HG03520 (cell line): ENCODE measurements around the gene DLGAP4.

Experiments
- ATAC-seq: cut with Tn5 transposase; IDR thresholded peaks from one replicate; pipeline ENCODE4 v1.9.1; 2021; ENCODE audit warnings: mild to moderate bottlenecking, moderate library complexity; ENCODE audit not compliant: unreplicated experiment

Gene DLGAP4, protein sequence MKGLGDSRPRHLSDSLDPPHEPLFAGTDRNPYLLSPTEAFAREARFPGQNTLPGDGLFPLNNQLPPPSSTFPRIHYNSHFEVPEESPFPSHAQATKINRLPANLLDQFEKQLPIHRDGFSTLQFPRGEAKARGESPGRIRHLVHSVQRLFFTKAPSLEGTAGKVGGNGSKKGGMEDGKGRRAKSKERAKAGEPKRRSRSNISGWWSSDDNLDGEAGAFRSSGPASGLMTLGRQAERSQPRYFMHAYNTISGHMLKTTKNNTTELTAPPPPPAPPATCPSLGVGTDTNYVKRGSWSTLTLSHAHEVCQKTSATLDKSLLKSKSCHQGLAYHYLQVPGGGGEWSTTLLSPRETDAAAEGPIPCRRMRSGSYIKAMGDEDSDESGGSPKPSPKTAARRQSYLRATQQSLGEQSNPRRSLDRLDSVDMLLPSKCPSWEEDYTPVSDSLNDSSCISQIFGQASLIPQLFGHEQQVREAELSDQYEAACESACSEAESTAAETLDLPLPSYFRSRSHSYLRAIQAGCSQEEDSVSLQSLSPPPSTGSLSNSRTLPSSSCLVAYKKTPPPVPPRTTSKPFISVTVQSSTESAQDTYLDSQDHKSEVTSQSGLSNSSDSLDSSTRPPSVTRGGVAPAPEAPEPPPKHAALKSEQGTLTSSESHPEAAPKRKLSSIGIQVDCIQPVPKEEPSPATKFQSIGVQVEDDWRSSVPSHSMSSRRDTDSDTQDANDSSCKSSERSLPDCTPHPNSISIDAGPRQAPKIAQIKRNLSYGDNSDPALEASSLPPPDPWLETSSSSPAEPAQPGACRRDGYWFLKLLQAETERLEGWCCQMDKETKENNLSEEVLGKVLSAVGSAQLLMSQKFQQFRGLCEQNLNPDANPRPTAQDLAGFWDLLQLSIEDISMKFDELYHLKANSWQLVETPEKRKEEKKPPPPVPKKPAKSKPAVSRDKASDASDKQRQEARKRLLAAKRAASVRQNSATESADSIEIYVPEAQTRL

DNA sequence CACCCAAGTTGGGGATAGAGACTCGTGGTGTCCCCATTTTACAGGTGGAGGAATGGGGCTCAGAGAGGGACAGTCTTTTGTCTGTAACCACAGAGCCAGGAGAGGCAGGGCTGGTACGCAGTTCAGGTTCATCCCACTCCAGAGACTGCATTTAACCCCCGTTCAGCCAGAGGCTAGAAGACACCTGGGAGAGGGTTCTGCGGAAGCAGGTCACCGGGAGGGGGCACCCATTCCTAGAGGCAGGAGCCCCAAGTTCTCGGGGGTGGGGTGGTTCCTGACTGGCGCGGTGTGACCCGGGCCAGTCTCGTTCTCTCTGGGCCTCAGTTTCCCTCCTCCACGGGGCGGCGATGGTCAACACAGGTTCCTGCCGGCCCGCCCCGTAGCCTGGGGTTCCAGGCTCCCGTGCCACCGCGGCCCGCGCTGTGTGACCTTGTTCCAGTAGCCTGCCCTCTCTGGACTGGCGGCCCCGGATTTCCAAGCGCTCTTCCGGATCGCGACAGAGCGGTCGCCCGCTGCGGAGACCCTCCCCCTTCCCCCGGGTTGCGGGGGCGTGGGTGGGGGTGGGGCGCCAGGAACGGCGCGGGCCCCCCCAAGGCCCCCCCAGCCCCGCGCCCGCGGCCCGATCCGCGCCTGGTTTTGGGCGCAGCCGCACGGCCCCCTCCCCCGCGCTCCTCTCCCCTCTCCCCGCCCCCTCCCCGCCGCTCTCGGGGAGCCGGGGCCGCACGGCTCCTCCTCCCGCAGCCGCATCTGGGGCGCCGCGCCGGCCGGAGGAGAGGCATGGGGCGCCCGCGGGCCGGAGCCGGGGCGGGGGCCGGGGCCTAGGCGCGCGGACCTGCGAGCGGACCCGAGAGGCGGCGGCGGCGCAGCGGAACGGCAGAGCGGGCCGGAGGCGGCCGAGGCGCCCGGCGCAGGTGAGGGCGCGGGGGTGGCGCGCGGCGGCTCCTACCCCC lies at the start of gene DLGAP4:
Gene DLGAP4, plus strand, starts transcription at position 738 of the 950 bp plus-strand sequence. CDS start 125,379 bp downstream, outside the sequence.
- no peak for ATAC-seq

DNA sequence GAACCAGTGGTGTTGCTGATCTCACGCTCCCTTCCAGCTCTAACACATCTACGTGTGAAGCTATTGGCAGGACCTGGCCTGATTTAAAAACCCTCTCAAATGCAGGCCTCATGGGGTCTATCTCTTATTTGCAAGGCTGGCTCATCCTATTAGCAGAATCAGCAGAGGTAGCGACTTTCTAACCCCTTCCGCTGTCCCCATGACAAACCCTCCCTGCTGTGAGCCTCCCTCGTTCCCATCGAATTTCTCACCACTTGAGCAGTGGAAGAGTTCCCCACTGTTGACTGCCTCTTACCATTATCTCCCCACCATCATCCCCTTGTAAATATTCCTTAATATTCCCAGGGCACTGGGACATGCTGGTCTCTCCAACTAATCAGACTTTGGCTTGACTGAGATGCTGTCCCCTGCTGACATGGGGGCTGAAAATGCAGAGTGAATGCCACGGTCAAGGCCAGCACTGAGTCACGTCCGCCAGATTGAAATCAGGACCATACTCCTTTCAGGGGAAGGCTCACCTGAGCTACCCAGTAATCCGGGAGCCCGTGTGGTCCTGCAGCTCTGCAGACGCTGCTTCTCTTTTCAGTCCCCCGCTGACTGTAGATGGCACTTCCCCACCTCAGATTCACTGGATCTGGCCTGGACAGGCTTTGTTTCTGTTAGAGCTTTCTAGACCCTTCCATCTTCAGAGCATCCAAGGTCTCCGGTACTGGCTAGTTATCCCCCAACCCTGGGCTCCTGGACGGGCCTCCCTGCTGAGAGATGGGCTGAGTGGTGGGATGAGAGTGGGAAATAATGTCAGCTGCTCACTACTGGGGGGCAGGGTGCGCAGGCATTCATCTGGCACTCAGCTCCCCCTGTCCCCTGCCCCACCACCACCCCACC lies 46.7 kb upstream of the DLGAP4 start:
- ATAC-seq, result no peak

DNA sequence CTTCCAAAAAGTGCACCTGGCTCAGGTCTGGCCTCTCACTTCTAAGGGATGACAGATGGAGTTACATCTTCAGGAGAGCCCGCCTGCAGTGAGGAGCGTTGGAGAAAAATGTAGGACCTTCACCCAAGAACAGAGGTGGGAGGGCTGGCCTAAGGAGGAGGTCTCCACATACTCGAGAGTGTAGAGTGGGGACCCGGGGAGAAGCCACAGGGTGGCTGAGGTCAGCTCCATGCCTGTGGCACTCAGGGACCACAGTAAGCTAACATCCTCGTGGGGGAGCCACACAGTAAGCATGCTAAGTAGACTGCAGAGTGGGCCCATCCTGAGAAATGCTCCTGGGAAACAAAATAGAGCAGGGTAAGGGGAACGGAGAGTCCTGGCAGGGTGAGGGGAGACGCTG lies 45.8 kb upstream of the DLGAP4 start:
- ATAC-seq, result no peak

DNA sequence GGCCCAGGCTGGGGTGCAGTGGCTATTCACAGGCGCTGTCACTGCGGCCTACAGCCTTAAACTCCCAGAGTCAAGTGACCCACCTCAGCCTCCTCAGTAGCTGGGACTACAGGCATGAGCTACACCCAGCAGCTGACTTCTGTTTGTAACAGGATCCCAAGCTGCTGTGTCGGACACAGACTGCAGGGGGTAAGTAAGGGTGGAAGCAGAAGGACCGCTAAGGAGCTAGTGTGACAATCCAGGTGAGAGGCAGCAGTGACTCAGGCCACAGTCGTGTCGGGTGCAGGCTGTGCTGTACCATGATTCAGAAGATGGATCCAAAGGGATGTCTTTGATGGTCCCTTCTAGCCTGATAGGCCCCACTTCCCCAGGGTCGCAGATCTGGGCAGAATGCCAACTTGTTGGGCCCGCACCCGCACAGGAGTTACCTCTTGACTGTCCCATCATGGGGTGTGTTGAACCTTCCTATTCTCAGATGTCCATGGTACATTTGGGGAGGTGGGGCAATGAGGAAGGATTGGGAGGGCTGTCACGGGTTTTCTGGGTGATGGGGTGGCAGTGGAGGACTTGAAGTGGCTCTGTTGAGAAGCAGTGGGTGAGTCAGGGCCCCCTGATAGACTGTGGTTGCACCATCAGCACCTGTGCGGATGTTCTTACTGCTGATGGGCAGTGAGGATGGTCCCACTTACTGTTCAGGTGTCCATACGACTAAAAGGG lies 44.6 kb upstream of the DLGAP4 start:
- ATAC-seq, result no peak

DNA sequence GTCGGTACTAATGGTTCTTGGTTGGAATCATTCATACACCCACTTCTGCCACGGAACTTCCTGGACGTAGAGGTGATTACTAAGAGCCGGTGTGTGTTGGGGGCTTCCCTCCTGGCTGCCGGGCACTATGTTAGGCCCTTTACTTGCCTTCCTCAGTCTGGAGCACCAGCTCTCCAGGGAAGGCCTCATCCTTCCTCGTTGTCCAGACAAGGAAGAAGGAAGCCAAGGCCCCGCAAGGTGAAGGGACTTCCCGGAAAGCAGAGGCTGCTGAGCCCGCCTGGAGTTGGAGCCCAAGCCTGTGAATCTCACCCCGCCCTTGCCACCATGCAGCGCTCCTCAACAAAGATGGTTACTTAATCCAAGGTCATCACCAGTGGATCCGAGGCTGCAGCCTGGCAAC lies 43.7 kb upstream of the DLGAP4 start:
- no peak for ATAC-seq

DNA sequence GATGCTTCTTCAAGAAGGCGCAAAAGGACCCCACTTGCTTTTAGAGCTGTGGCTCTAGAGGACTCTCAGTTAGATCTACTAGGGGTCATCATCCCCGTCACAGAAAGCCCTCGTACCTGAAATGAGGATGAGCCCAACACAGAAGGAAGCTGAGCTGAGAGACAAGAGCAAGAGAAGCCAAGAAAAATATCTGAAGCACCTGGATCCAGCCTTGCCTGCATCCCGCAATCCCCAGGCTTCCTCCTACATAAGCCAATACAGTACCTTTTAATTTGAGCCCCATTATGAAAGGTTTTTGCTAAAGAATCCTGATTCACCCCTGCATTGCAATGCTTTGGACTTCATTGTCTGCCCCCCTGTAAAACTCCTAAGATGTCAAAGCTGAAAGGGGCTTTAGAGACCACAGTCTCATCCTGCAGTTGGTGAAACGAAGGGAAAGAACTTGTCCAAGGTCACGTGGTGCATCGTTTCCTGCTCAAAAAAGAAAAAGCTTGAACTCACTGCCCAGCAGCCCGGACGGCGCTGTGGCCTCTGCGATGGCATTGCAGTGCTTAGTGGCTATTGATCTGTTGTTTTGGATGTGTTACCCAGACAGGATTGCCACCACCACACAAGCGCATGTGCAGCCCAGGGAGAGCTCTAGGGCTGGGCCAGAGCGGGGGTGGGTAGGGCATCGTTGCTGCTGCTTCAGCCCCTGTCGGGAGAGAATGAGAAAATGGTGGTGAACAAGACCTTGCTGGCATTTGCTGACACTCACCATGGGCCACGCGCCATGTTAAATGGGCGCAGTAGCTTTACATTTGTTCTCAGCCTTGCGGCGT lies 41.5 kb upstream of the DLGAP4 start:
- ATAC-seq, result no peak

DNA sequence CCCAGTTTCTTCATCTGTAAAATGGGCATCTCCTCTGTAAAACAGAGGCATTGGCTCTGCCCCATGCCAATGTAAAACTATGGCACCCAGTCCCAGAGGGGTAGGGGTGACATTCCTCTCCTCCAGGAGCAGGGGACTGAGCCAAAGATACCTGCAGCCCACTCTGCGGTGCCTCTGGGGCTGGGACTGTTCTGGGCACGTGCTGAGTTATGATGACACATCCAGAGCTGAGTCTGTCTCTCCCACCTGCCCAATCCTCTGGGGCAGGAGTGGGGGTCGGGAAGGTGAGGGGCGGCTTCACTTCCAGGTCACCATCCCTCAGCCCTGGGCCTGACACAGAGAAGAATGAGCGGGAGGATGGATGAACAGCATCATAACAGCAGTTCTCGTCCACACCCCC lies 40.0 kb upstream of the DLGAP4 start:
- no peak for ATAC-seq

DNA sequence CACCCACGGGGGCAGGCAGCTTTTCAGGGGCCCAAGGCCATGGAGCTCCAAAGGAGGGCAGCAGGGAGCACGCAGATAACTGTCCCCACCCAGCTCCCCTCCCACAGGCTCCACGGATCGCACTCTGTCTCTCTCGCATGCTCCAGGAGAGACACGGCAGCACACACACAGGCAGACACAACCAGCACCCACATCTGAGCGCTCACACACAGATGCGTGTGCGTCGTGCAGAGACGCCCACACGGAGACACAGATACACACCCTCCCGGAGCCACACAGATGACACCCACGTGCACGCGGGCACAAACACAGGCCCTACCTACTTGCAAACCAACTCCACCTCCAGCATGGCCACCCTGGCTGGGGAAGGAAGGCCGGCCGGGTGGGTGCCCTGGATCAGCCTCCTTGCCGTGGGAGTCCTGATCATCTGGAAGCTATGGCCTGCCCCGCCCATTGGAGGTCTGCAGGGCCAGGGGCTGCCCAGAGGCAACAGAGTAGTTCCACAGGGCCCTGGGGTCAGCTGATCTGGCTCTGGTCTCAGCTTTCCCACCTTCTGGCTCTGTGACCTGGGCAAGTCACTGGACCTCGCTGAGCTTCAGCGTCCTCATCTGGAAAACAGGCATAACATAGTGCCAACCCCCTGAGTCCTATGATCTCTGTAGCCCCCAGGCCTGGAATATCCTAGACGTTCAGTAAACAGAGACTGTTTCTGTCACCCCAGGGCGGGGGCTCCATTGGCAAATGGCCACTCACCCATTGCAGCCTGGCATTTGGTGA lies 38.3 kb upstream of the DLGAP4 start:
- ATAC-seq, result no peak

DNA sequence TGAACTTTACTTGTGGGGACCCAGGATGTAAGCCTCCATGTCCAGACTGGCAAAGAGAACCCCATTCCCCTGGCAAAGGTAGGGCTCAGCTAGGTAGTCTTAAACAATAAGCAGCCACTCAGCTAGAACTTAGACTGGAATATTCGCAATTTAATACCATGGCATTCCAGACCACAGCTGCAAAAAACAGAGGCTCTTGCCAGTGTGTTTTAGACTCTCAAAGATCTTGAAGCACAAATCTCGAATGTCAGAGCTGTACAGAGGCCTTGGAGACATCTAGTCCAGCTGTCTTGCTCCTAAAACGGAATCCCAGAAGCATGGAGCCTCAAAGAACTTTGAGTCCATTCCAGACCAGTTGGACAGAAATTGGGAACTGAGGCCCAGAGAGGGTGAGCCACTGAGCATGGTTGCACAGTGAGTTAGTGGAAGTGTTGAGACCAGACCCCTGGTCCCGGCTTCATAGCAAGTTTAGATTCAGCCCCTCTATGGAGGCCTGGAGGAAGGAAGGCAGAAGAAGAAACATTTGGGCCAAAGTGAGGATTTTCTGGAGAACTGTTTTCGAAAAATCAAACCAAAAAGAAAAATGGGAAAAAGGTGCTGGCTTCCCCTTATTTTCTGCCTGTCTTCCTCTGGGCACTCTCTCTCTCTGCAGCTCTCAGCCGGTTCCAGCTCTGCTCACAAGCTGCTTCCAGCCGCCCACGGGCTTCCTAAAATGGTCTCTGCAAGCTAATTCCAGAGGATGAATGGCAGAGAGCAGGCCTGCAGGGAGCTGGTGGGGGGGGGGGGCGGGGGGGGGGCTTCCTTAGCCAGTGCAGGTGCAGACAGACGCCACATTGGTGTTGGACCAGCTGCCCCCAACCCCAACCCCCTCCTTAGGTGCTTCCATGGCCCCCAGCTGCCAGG lies 37.4 kb upstream of the DLGAP4 start:
- ATAC-seq, result no peak

DNA sequence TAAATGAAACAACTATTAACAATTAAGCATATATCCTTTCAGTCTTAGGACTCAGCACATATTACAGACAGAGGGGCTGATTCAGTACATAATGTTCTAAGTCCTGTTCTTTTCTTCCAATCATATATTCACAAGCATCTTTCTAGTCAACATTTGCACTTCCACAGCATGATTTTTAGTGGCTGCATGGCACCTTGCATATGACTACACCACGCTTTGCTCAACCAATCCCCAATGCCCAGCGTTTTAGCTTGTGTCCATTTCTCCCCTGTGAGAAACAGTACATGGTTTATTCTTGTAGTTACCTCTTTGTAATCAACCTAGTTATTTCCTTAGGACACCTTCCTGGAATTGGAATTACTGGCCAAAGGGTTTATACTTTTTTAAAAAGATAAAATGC lies 36.6 kb upstream of the DLGAP4 start:
- ATAC-seq, result no peak

DNA sequence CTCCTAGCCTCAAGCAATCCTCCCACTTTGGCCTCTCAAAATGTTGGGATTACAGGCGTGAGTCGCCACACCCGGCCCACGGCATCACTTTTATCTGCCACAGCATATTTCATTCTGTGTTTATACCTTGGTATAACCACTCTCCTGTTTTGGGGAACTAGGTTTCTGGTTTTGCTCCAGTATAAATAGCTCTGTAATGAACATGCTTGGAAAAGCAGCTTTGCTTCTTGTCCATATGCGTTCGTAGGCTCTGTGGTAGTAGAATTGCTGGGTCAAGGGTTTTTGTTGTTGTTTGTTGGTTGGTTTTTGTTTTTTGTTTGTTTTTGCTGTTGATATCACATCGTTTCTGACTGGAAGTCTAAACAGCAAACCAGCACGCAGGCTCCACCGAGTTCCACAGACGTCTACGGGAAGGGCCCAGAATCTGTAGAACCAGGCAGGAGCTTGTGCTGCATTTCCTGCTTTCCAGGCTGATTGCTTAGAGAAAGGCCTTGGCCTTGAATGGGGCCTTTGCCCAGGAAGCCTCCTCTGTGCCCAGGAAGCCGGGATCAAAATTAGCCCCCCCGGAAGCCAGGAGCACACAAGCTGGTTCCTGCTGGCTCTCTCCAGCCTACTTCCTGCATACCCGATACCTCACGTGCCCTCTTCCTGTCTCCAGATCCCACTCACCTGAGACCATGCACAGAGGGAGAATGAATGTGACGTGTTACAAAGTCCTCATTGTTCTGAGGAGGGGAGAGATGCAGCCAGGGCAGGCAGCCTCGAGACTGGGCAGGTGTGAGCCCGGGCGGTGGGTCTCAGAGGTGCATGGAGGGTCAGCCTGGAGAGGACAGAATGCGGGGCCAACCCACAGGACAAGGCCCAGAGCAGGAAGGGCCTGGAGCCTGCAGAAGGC lies 35.1 kb upstream of the DLGAP4 start:
- ATAC-seq, result no peak

DNA sequence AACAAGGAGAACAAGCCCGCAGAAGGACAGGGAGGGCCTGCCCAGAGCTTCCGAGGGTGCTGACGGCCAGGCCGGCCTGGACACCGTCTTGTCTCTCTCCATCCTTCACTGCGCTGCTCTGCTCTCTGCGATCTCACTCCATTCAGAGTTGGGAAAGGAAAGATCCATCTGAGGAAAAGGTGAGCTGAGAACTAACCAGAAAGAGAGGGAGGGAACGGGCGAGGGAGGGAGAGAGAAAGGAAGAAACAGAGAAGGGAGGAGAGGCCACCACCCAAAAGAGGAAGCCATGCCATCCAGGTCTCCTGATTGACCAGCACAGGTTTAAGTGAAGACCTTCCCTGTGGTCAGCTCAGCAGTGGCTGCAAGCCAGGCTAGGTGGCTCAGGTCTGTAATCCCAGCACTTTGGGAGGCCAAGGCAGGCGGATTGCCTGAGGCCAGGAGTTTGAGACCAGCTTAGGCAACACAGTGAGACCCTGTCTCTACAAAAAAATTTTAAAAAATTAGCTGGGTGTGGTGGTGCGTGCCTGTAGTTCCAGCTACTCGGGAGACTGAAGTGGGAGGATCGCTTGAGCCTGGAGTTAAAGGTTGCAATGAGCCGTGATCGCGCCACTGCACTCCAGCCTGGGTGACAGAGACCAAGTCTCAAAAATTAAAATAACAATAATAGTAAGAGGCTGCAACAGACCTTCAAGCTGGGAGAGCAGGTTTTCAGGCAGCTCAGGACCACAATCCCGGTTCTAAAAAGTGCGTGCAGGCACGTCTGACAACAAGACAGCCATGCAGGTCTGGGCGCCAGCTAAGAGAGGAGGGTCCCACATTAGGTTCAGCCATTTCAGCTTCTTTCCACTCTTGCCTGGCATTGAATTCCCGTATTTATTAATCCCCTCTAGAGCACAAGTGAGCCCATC lies 34.2 kb upstream of the DLGAP4 start:
- ATAC-seq, result no peak

DNA sequence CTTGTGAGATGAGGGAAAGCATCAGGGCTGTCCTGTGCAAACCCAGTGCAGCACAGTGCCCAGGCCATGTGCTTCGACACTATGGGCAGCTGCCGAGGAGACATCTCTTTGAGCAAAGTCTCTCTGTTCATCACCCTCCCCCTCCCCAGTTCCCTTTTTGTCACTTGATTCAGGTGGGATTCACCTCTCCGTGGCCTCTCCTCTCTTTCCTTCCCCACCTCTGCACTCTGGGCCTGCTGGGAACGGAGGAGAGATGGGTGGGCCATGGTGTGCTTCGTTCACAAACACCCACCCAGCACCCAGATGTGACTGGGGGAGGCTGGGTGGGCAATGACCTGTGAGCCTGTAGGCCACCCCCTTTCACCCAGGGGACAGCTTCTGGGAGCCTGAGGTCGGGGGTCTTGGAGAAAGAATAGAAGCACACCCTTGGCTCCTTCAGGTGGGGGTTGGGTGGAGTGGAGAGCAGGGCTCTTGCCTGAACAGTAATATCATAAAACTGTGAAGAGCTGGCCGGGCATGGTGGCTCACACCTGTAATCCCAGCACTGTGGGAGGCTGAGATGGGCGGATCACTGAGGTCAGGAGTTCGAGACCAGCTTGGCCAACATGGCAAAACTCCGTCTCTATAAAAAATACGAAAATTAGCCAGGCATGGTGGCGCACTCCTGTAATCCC lies 33.5 kb upstream of the DLGAP4 start:
- no peak for ATAC-seq
